Inflammatory macrophage treated with lipopolysaccharide for 4 hours (primary cell): ENCODE measurements around the gene RRAS2.
"Not testable (repeated sequence)": the region's sequence is repeated elsewhere in the genome, so short reads cannot be mapped to it uniquely, and the experiment has no call there.

ENCODE experiments used
- DNase-seq: peaks from one replicate; pipeline ENCODE4 v3.0.0-alpha.2; 2020

RRAS2 gene

GRCh38 chr11:14300661-14301304 lies 58.2 kb downstream of the RRAS2 start:
- DNase-seq = peak; percentile 54

GRCh38 chr11:14299921-14300320 lies 59.1 kb downstream of the RRAS2 start:
- no peak for DNase-seq

- no peak for DNase-seq
Measured at GRCh38 chr11:14290422-14290821, 68.6 kb downstream of the RRAS2 start.

GRCh38 chr11:14288189-14288935 lies 70.6 kb downstream of the RRAS2 start:
- peak; percentile 42 for DNase-seq

- DNase-seq = not testable (repeated sequence)
Measured at GRCh38 chr11:14278869-14279268, 80.1 kb downstream of the RRAS2 start.

- DNase-seq = no peak
Measured at GRCh38 chr11:14275076-14275475, 83.9 kb downstream of the RRAS2 start.

- DNase-seq = no peak
Measured at GRCh38 chr11:14273895-14274294, 85.1 kb downstream of the RRAS2 start.

GRCh38 chr11:14270690-14271542 lies 88.1 kb downstream of the RRAS2 start:
- DNase-seq = peak; percentile 66

GRCh38 chr11:14269692-14270573 lies 89.0 kb downstream of the RRAS2 start:
- peak; percentile 16 for DNase-seq

- no peak for DNase-seq
Measured at GRCh38 chr11:14267861-14268635, 90.9 kb downstream of the RRAS2 start.

- DNase-seq = no peak
Measured at GRCh38 chr11:14266622-14267021, 92.4 kb downstream of the RRAS2 start.

- no peak for DNase-seq
Measured at GRCh38 chr11:14264966-14265365, 94.0 kb downstream of the RRAS2 start.

- no peak for DNase-seq
Measured at GRCh38 chr11:14262271-14262846, 96.6 kb downstream of the RRAS2 start.

- no peak for DNase-seq
Measured at GRCh38 chr11:14261066-14261465, 97.9 kb downstream of the RRAS2 start.

- no peak for DNase-seq
Measured at GRCh38 chr11:14259878-14260277, 99.1 kb downstream of the RRAS2 start.

- DNase-seq = no peak
Measured at GRCh38 chr11:14259186-14259784, 99.7 kb downstream of the RRAS2 start.

- peak; percentile 73 for DNase-seq
Measured at GRCh38 chr11:14258221-14258935, 100.6 kb downstream of the RRAS2 start.

GRCh38 chr11:14255238-14255534 lies 103.8 kb downstream of the RRAS2 start:
- no peak for DNase-seq

GRCh38 chr11:14254533-14255237 lies 104.3 kb downstream of the RRAS2 start:
- no peak for DNase-seq

- no peak for DNase-seq
Measured at GRCh38 chr11:14253840-14254239, 105.1 kb downstream of the RRAS2 start.
